ENCODE measurements around the gene CLHC1. TPM values are rescaled to one million over a fixed set of nuclear protein-coding genes. Genes with fewer than 3 reads are reported as not detected.

Gene CLHC1
- total and polyA plus RNA-seq, 2 donors (not counting 1 experiment from before 2014, with no cell fraction given) = 2.0 to 12.8 TPM

GRCh38 chr2:55252832-55253231 lies 20.7 kb upstream of the CLHC1 start:
- Mint-ChIP-seq H3K4me3 (no peak overlapping the region), H3K4me1 (no peaks in the 10 kb centered on the region), H3K9me3 (ENCODE audit: insufficient read depth) (no peaks in the 10 kb centered on the region), H3K27ac (no peak overlapping the region), H3K27me3 (no peaks in the 10 kb centered on the region)
- WGBS (ENCODE audit: insufficient coverage) = no CpG with 5 or more reads among the region's 3 CpGs
- Histone ChIP-seq H3K4me1 (ENCODE audit: control insufficient read depth in 2 of 2, insufficient read depth in 2 of 2, low read length in 2 of 2) (no peaks in the 10 kb centered on the region), H3K27ac (ENCODE audit: low read length in 2 of 2) (no peak overlapping the region), H3K9ac (ENCODE audit: low read length) (no peak overlapping the region), H3K9me3 (ENCODE audit: control extremely low read depth in 1 of 3, control insufficient read depth in 2 of 3, insufficient read depth in 1 of 3, low read length in 2 of 3) (no peaks in the 10 kb centered on the region), H3K79me2 (ENCODE audit: control insufficient read depth, insufficient read depth, low read length) (no peaks in the 10 kb centered on the region), H3K4me3 (ENCODE audit: control extremely low read depth in 1 of 5, extremely low read depth in 1 of 5, insufficient read depth in 1 of 5, low read depth in 2 of 5, low read length in 4 of 5) (no peak overlapping the region), H3K36me3 (replicated peaks in 1 of 2; ENCODE audit: control extremely low read depth in 1 of 2, control insufficient read depth in 1 of 2, extremely low read depth in 1 of 2, insufficient read depth in 2 of 2, low read length in 1 of 2) (peaks cover 3 to 34% of the 10 kb centered on the region in 2 experiments), H2AFZ (ENCODE audit: insufficient read depth, low read depth, low read length, poor library complexity, severe bottlenecking) (no peak overlapping the region), H3K27me3 (replicated peaks in 1 of 4; ENCODE audit: control extremely low read depth in 1 of 4, control insufficient read depth in 3 of 4, insufficient read depth in 4 of 4, low read length in 3 of 4) (no peaks in the 10 kb centered on the region), H3K4me2 (replicated peaks; ENCODE audit: low read depth, low read length, poor library complexity, severe bottlenecking) (no peak overlapping the region), H4K20me1 (ENCODE audit: control insufficient read depth, insufficient read depth, low read length, poor library complexity, severe bottlenecking) (no peaks in the 10 kb centered on the region)
- ChIA-PET CTCF (interaction anchor here (1.3 kb wide), 1 partner anchor 27 kb away, joined by 3 read pairs; no protein-coding TSS in a partner anchor), POLR2A (no interaction called here)
- TF ChIP-seq, protein P1, sequence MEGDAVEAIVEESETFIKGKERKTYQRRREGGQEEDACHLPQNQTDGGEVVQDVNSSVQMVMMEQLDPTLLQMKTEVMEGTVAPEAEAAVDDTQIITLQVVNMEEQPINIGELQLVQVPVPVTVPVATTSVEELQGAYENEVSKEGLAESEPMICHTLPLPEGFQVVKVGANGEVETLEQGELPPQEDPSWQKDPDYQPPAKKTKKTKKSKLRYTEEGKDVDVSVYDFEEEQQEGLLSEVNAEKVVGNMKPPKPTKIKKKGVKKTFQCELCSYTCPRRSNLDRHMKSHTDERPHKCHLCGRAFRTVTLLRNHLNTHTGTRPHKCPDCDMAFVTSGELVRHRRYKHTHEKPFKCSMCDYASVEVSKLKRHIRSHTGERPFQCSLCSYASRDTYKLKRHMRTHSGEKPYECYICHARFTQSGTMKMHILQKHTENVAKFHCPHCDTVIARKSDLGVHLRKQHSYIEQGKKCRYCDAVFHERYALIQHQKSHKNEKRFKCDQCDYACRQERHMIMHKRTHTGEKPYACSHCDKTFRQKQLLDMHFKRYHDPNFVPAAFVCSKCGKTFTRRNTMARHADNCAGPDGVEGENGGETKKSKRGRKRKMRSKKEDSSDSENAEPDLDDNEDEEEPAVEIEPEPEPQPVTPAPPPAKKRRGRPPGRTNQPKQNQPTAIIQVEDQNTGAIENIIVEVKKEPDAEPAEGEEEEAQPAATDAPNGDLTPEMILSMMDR (IDR thresholded peaks at IDR 0.05) = no peak
- no peak for TF ChIP-seq EZH2 (IDR thresholded peaks at IDR 0.05; ENCODE audit: borderline replicate concordance, insufficient read depth, low read depth, low read length, poor library complexity, severe bottlenecking)
- intact Hi-C loops (cut with micrococcal nuclease) = no loop called here
- DNase-seq (no peak), ATAC-seq (ENCODE audit: low read depth) (no peak)

- DNase-seq (no peak), ATAC-seq (ENCODE audit: low read depth) (no peak)
- Histone ChIP-seq H3K27ac (ENCODE audit: low read length in 2 of 2) (no peak overlapping the region), H2AFZ (ENCODE audit: insufficient read depth, low read depth, low read length, poor library complexity, severe bottlenecking) (no peak overlapping the region), H3K27me3 (replicated peaks in 1 of 4; ENCODE audit: control extremely low read depth in 1 of 4, control insufficient read depth in 3 of 4, insufficient read depth in 4 of 4, low read length in 3 of 4) (no peaks in the 10 kb centered on the region), H3K4me1 (ENCODE audit: control insufficient read depth in 2 of 2, insufficient read depth in 2 of 2, low read length in 2 of 2) (no peaks in the 10 kb centered on the region), H3K9me3 (ENCODE audit: control extremely low read depth in 1 of 3, control insufficient read depth in 2 of 3, insufficient read depth in 1 of 3, low read length in 2 of 3) (no peaks in the 10 kb centered on the region), H3K79me2 (ENCODE audit: control insufficient read depth, insufficient read depth, low read length) (no peaks in the 10 kb centered on the region), H3K4me3 (ENCODE audit: control extremely low read depth in 1 of 5, extremely low read depth in 1 of 5, insufficient read depth in 1 of 5, low read depth in 2 of 5, low read length in 4 of 5) (no peak overlapping the region), H4K20me1 (ENCODE audit: control insufficient read depth, insufficient read depth, low read length, poor library complexity, severe bottlenecking) (no peaks in the 10 kb centered on the region), H3K4me2 (replicated peaks; ENCODE audit: low read depth, low read length, poor library complexity, severe bottlenecking) (no peak overlapping the region), H3K9ac (ENCODE audit: low read length) (no peak overlapping the region), H3K36me3 (replicated peaks in 1 of 2; ENCODE audit: control extremely low read depth in 1 of 2, control insufficient read depth in 1 of 2, extremely low read depth in 1 of 2, insufficient read depth in 2 of 2, low read length in 1 of 2) (peaks cover 10 to 32% of the 10 kb centered on the region in 2 experiments)
- Mint-ChIP-seq H3K4me1 (no peaks in the 10 kb centered on the region), H3K4me3 (no peak overlapping the region), H3K27me3 (no peaks in the 10 kb centered on the region), H3K9me3 (ENCODE audit: insufficient read depth) (no peaks in the 10 kb centered on the region), H3K27ac (no peak overlapping the region)
- TF ChIP-seq, protein P1 (IDR thresholded peaks at IDR 0.05) = no peak
- TF ChIP-seq EZH2 (IDR thresholded peaks at IDR 0.05; ENCODE audit: borderline replicate concordance, insufficient read depth, low read depth, low read length, poor library complexity, severe bottlenecking) = no peak
- ChIA-PET POLR2A (no interaction called here), CTCF (no interaction called here)
- intact Hi-C loops (cut with micrococcal nuclease) = no loop called here
- 80% methylated on average over 1 of the region's 5 CpGs for WGBS (ENCODE audit: insufficient coverage)
These were observed 14.9 kb upstream of the CLHC1 start for GRCh38 chr2:55247025-55247424.

Data from B cell (primary cell).